OCI-LY7 (cell line): Measurements from ENCODE around the gene CBLL1. TPM values are rescaled to one million over a fixed set of nuclear protein-coding genes. Genes with fewer than 3 reads are reported as not detected.

Experiments used
- BruUV-seq: library from RNA; stranded (reverse); fragments of 400-500 nt; replicated peaks from 2 replicates; lab custom pipeline; 2021; lab: Mats Ljungman, UMichigan
- CTCF ChIA-PET: fragments of 300-600 bp; sonication (Branson Sonifier 250); formaldehyde crosslinking; loops from one replicate; lab custom pipeline; 2022; ENCODE audit warnings: antibody characterized with exemption; ENCODE audit not compliant: unreplicated experiment; lab: Charles Lee
- POLR2A ChIA-PET: fragments of 300-600 bp; sonication (Branson Sonifier 250); formaldehyde crosslinking; loops from one replicate; lab custom pipeline; 2022; ENCODE audit warnings: antibody characterized with exemption; lab: Charles Lee
- DNase-seq: peaks from one replicate; pipeline ENCODE4 v3.0.0-alpha.2; 2015; ENCODE audit warnings: low spot score
- H2AFZ ChIP-seq: fragments of 200-600 bp; sonication (generic), shearing (Covaris generic); 2 replicates; pipeline ENCODE4 v1.6.1; 2014; ENCODE audit warnings: mild to moderate bottlenecking, antibody characterized with exemption, low read length, moderate library complexity
- H3K27ac ChIP-seq: fragments of 200-600 bp; sonication (generic); 2 replicates; pipeline ENCODE4 v1.5.1; 2014; ENCODE audit warnings: mixed run types, low read depth, mild to moderate bottlenecking, moderate library complexity, low read length, inconsistent platforms; ENCODE audit not compliant: poor library complexity, severe bottlenecking
- H3K36me3 ChIP-seq: fragments of 200-600 bp; sonication (generic); 2 replicates; pipeline ENCODE4 v1.6.1; 2014; ENCODE audit warnings: mild to moderate bottlenecking, antibody characterized with exemption, low read length, moderate library complexity, mixed read lengths; ENCODE audit not compliant: insufficient read depth
- H3K4me1 ChIP-seq: fragments of 200-600 bp; sonication (generic); 2 replicates; pipeline ENCODE4 v1.5.1; 2014; ENCODE audit warnings: mild to moderate bottlenecking, low read length; ENCODE audit not compliant: insufficient read depth, poor library complexity, severe bottlenecking
- H3K4me2 ChIP-seq: fragments of 200-600 bp; sonication (generic); 2 replicates; pipeline ENCODE4 v1.6.1; 2014; ENCODE audit warnings: mild to moderate bottlenecking, low read length
- H3K4me3 ChIP-seq: fragments of 200-600 bp; sonication (generic); 2 replicates; pipeline ENCODE4 v1.5.1; 2014; ENCODE audit warnings: mild to moderate bottlenecking, low read depth, low read length; ENCODE audit not compliant: poor library complexity, severe bottlenecking
- H3K79me2 ChIP-seq: fragments of 200-600 bp; sonication (generic); 2 replicates; pipeline ENCODE4 v1.6.1; 2016; ENCODE audit warnings: low read depth, mild to moderate bottlenecking, low read length, moderate library complexity, mixed read lengths; ENCODE audit not compliant: insufficient read depth
- H3K9me2 ChIP-seq: fragments of 200-600 bp; sonication (generic); 2 replicates; pipeline ENCODE4 v1.6.1; 2016; ENCODE audit warnings: mild to moderate bottlenecking, low read length, mixed read lengths; ENCODE audit not compliant: insufficient read depth
- H3K9me3 ChIP-seq: fragments of 200-600 bp; sonication (generic); 2 replicates; pipeline ENCODE4 v1.6.1; 2014; ENCODE audit warnings: mild to moderate bottlenecking, mixed run types, low read length, mixed read lengths
- H4K20me1 ChIP-seq: fragments of 200-600 bp; sonication (generic); 2 replicates; pipeline ENCODE4 v1.6.1; 2014; ENCODE audit warnings: mild to moderate bottlenecking, antibody characterized with exemption, low read length, moderate library complexity, mixed read lengths; ENCODE audit not compliant: insufficient read depth
- EZH2phosphoT487 ChIP-seq: fragments of 200-600 bp; sonication (generic); IDR thresholded peaks from 2 replicates; pipeline ENCODE4 v1.6.1; 2018; ENCODE audit warnings: low read depth, borderline replicate concordance, mild to moderate bottlenecking, mixed run types, antibody characterized with exemption, low read length, moderate library complexity, mixed read lengths
- intact Hi-C: fragments of 100-400 bp; cut with micrococcal nuclease; formaldehyde crosslinking; loops from one replicate; pipeline ENCODE4 v1.10.0; 2022; ENCODE audit not compliant: unreplicated experiment
- total RNA-seq, 2 experiments: library from RNA; depleted of rRNA in 1 of 2; stranded (reverse); fragments of >200 nt in 1 of 2; shearing (Covaris generic) in 1 of 2; gene quantifications; 2 replicates each; pipeline ENCODE4 v1.2.3, GENCODE V29; 2014 to 2022
- TF ChIP-seq, protein P1 (sequence below): fragments of 200-600 bp; sonication (generic); conservative IDR thresholded peaks from 2 replicates; pipeline ENCODE4 v1.5.1; 2014; ENCODE audit warnings: mild to moderate bottlenecking, antibody characterized with exemption, low read length, moderate library complexity, mixed read lengths

Gene CBLL1
- total RNA-seq, 2 experiments from 2014 or later, result 22.9 to 41.4 TPM

DNA sequence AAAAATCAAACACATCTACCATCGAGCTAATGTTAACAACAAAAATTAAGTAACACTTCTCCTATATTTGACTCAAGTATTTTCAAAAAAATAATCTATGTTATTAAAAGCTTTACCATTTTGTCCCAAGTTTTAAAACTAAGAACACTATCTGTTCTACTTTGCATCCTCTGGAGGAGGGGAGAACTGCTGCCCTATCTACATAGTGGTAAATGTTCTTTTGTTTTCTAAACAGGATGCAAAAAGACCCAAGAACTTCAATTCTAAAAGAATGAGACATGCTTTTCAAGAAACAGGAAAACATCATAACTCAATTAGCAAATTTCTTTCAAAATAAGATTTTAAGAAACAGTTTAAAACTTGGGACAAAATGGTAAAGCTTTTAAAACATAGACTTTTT lies 44.3 kb downstream of the CBLL1 start:
- CTCF ChIA-PET, result interaction anchor here (0.6 kb wide), 1 partner anchor 855 kb away, joined by 3 read pairs; no protein-coding TSS in a partner anchor
- intact Hi-C loops, result no loop called here

DNA sequence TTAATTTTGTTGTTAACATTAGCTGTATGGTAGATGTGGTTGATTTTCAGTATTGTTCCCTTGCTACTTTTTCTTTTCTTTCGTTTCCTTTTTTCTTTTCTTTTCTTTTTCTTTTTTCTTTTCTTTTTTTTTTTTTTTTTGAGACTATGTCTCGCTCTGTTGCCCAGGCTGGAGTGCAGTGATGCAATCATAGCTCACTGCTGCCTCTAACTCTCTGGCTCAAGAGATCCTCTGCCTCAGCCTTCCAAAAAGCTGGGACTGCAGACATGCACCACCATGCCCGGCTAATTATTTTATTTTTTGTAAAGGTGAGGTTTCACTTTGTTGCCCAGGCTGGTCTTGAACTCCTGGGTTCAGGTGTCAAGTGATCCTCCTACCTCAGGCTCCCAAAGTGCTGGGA lies 44.7 kb downstream of the CBLL1 start:
- no peak for TF ChIP-seq EZH2phosphoT487
- TF ChIP-seq, protein P1, sequence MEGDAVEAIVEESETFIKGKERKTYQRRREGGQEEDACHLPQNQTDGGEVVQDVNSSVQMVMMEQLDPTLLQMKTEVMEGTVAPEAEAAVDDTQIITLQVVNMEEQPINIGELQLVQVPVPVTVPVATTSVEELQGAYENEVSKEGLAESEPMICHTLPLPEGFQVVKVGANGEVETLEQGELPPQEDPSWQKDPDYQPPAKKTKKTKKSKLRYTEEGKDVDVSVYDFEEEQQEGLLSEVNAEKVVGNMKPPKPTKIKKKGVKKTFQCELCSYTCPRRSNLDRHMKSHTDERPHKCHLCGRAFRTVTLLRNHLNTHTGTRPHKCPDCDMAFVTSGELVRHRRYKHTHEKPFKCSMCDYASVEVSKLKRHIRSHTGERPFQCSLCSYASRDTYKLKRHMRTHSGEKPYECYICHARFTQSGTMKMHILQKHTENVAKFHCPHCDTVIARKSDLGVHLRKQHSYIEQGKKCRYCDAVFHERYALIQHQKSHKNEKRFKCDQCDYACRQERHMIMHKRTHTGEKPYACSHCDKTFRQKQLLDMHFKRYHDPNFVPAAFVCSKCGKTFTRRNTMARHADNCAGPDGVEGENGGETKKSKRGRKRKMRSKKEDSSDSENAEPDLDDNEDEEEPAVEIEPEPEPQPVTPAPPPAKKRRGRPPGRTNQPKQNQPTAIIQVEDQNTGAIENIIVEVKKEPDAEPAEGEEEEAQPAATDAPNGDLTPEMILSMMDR, result no peak
- Histone ChIP-seq H3K4me1 (no peaks in the 10 kb centered on the region), H2AFZ (no peak overlapping the region), H3K36me3 (no peaks in the 10 kb centered on the region), H4K20me1 (no peaks in the 10 kb centered on the region), H3K4me2 (peak overlapping the region; percentile 29; the same call in 1 of the 2 replicates), H3K79me2 (no peaks in the 10 kb centered on the region), H3K27ac (no peak overlapping the region), H3K9me3 (no peaks in the 10 kb centered on the region), H3K9me2 (no peaks in the 10 kb centered on the region), H3K4me3 (no peak overlapping the region)
- CTCF ChIA-PET, result interaction anchor here (0.6 kb wide), 1 partner anchor 856 kb away, joined by 3 read pairs; no protein-coding TSS in a partner anchor
- POLR2A ChIA-PET, result interaction anchor here (0.6 to 1.7 kb wide), 10 partner anchors 10 to 1522 kb away, joined by 3 to 9 read pairs (median 4); partner anchors contain the start of gene SLC26A3
- BruUV-seq, result no TSS peak
- peak; percentile 8 for DNase-seq
- intact Hi-C loops, result no loop called here

More for the DNA sequence above, 44.3 kb downstream of the CBLL1 start:
- no peaks in the 10 kb centered on the region for H3K9me3 ChIP-seq
- no peaks in the 10 kb centered on the region for H3K9me2 ChIP-seq
- no peaks in the 10 kb centered on the region for H4K20me1 ChIP-seq
- peak overlapping the region; percentile 29; the same call in 1 of the 2 replicates for H3K4me2 ChIP-seq
- BruUV-seq, result no TSS peak
- no peak overlapping the region for H2AFZ ChIP-seq
- POLR2A ChIA-PET, result interaction anchor here (0.6 to 1.7 kb wide), 8 partner anchors 11 to 1521 kb away, joined by 3 to 9 read pairs (median 4); partner anchors contain the start of gene SLC26A3
- no peak overlapping the region for H3K4me3 ChIP-seq
- TF ChIP-seq, protein P1, result no peak
- TF ChIP-seq EZH2phosphoT487, result no peak
- no peak overlapping the region for H3K27ac ChIP-seq
- H3K36me3 ChIP-seq, result no peaks in the 10 kb centered on the region
- DNase-seq, result no peak
- H3K79me2 ChIP-seq, result no peaks in the 10 kb centered on the region
- no peaks in the 10 kb centered on the region for H3K4me1 ChIP-seq

DNA sequence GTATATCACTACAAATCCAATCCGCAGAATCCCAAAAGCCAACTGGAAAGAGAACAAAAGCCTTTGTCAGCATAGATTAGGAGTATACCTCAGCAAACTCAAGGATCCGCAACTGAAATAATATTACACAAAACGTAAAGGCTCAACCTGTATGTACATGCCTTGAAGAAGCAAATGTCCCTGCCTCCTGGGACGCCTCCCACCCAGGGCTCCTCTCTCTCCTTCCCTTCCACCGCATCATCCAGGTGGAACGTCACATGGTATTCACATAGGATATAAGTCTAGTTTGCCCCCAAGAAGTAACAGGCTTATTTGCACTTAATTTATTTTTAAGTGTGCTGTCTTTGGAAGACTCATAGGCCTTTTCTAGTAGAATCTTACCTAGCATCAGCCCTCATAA lies 45.7 kb downstream of the CBLL1 start:
- no peak overlapping the region for H2AFZ ChIP-seq
- H3K27ac ChIP-seq, result no peak overlapping the region
- ChIA-PET POLR2A (interaction anchor here (1.2 kb wide), 1 partner anchor 9 kb away, joined by 9 read pairs; no protein-coding TSS in a partner anchor), CTCF (no interaction called here)
- TF ChIP-seq, protein P1, result no peak
- no peak for TF ChIP-seq EZH2phosphoT487
- no peaks in the 10 kb centered on the region for H4K20me1 ChIP-seq
- no peaks in the 10 kb centered on the region for H3K36me3 ChIP-seq
- H3K4me1 ChIP-seq, result no peaks in the 10 kb centered on the region
- no peak overlapping the region for H3K4me3 ChIP-seq
- H3K9me3 ChIP-seq, result no peaks in the 10 kb centered on the region
- no TSS peak for BruUV-seq
- H3K4me2 ChIP-seq, result no peak overlapping the region
- H3K79me2 ChIP-seq, result no peaks in the 10 kb centered on the region
- DNase-seq, result no peak
- no peaks in the 10 kb centered on the region for H3K9me2 ChIP-seq
- intact Hi-C loops, result no loop called here
